OCI-LY1 (cell line): ENCODE data around the gene CRYM.

Source experiments
- EZH2 ChIP-seq: fragments of 200-600 bp; sonication (generic), shearing (Covaris generic); IDR thresholded peaks from 2 replicates; pipeline ENCODE4 v1.8.0; 2017; ENCODE audit warnings: borderline replicate concordance, mixed run types, mild to moderate bottlenecking, antibody characterized with exemption, low read length, moderate library complexity, mixed read lengths
- TF ChIP-seq, protein P1 (sequence below): fragments of 200-600 bp; sonication (generic), shearing (Covaris generic); IDR thresholded peaks from 2 replicates; pipeline ENCODE4 v1.5.1; 2017; ENCODE audit warnings: mild to moderate bottlenecking, antibody characterized with exemption, low read length, moderate library complexity, mixed read lengths

DNA sequence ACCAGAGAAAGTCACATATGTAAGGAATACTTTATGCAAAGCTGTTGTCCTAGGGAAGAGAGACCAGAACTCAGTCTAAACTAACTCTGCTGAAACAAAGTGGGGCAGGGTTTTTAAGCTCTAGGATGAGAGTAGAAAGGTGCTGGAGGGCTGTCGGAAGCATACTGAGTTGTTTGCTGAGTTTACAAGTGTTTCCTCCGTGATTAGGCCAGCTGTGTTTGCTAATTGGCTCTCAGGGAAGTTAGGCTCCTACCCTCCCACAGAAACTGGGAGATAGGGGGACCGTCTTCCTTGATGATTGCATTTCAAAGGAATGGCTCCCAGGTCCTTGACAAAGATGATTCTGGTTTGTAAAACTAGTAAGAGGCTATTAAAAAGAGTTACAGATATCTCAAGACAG is 24.4 kb upstream of the CRYM start:
- TF ChIP-seq, protein P1, sequence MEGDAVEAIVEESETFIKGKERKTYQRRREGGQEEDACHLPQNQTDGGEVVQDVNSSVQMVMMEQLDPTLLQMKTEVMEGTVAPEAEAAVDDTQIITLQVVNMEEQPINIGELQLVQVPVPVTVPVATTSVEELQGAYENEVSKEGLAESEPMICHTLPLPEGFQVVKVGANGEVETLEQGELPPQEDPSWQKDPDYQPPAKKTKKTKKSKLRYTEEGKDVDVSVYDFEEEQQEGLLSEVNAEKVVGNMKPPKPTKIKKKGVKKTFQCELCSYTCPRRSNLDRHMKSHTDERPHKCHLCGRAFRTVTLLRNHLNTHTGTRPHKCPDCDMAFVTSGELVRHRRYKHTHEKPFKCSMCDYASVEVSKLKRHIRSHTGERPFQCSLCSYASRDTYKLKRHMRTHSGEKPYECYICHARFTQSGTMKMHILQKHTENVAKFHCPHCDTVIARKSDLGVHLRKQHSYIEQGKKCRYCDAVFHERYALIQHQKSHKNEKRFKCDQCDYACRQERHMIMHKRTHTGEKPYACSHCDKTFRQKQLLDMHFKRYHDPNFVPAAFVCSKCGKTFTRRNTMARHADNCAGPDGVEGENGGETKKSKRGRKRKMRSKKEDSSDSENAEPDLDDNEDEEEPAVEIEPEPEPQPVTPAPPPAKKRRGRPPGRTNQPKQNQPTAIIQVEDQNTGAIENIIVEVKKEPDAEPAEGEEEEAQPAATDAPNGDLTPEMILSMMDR, result no peak
- TF ChIP-seq EZH2, result no peak
